Neutrophil (primary cell): Measurements from ENCODE around the gene CEBPG.

Experiments used
- H3K27ac ChIP-seq: fragments of 200-600 bp; sonication (generic); 2 replicates; pipeline ENCODE4 v1.5.1; 2016; ENCODE audit warnings: mild to moderate bottlenecking, moderate library complexity
- H3K27me3 ChIP-seq: fragments of 200-600 bp; sonication (generic); 2 replicates; pipeline ENCODE4 v1.6.0; 2016; ENCODE audit warnings: mild to moderate bottlenecking
- H3K36me3 ChIP-seq: fragments of 200-600 bp; sonication (generic); 2 replicates; pipeline ENCODE4 v1.5.1; 2017
- H3K4me1 ChIP-seq, 2 experiments: fragments of 200-600 bp in 1 of 2; sonication (generic) in 1 of 2; 1 replicate in 1 of 2; 2 replicates in 1 of 2; pipeline versions ENCODE4 v1.5.1 to v1.6.1; 2013 to 2016; ENCODE audit warnings: low read depth in 1 of 2, low read length in 1 of 2, mild to moderate bottlenecking in 1 of 2, moderate library complexity in 1 of 2; ENCODE audit not compliant: control insufficient read depth in 1 of 2, insufficient read depth in 1 of 2
- H3K4me3 ChIP-seq, 2 experiments: fragments of 200-600 bp in 1 of 2; sonication (generic) in 1 of 2; 1 replicate in 1 of 2; 2 replicates in 1 of 2; pipeline ENCODE4 v1.5.1; 2013 to 2016; ENCODE audit warnings: low read depth in 1 of 2, low read length in 1 of 2, mild to moderate bottlenecking in 1 of 2, moderate library complexity in 1 of 2
- H3K9me3 ChIP-seq: fragments of 200-600 bp; sonication (generic); 2 replicates; pipeline ENCODE4 v1.5.1; 2016
- TF ChIP-seq, protein P1 (sequence below): fragments of 200-600 bp; sonication (generic); IDR thresholded peaks from 2 replicates; pipeline ENCODE4 v1.5.1; 2016; ENCODE audit warnings: antibody characterized with exemption

The CEBPG gene

DNA sequence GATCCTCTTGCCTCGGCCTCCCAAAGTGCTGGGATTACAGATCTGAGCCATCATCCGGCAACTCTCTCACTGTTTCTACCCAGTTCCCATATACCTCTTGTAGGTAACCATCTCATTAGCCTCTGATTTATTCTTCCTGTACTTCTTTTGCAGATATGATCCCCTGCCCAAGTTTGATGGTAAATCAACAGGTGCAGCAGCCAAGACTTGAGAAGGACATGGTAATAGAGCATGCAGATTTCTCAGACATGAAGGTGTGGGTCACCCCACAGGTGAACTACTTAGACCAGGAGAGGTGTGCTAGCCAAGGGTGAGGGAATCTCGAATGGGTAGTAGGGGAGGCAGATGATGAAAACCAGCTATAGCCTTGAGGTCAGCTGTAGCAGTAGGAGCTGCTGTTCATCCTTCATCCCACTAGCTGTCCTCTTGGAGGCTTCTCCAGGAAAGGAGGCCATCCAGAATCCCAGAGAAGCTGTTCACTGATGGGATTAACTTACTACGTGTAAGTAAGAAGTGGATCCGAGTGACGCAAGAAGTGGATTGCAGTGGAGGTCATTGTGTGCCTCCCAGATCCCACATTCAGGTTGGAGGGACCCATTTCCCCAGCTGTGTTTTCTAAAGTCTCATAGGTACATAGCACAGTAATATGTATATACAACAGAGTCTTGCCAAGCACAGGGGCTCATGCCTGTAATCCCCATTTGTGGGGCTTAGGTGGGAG is 10.8 kb upstream of the CEBPG start:
- TF ChIP-seq, protein P1, sequence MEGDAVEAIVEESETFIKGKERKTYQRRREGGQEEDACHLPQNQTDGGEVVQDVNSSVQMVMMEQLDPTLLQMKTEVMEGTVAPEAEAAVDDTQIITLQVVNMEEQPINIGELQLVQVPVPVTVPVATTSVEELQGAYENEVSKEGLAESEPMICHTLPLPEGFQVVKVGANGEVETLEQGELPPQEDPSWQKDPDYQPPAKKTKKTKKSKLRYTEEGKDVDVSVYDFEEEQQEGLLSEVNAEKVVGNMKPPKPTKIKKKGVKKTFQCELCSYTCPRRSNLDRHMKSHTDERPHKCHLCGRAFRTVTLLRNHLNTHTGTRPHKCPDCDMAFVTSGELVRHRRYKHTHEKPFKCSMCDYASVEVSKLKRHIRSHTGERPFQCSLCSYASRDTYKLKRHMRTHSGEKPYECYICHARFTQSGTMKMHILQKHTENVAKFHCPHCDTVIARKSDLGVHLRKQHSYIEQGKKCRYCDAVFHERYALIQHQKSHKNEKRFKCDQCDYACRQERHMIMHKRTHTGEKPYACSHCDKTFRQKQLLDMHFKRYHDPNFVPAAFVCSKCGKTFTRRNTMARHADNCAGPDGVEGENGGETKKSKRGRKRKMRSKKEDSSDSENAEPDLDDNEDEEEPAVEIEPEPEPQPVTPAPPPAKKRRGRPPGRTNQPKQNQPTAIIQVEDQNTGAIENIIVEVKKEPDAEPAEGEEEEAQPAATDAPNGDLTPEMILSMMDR: no peak
- Histone ChIP-seq H3K27me3 (peaks cover 18% of the 10 kb centered on the region), H3K36me3 (no peaks in the 10 kb centered on the region), H3K9me3 (no peaks in the 10 kb centered on the region), H3K4me3 (no peak overlapping the region), H3K27ac (no peak overlapping the region), H3K4me1 (peaks cover 4 to 6% of the 10 kb centered on the region in 2 experiments)

DNA sequence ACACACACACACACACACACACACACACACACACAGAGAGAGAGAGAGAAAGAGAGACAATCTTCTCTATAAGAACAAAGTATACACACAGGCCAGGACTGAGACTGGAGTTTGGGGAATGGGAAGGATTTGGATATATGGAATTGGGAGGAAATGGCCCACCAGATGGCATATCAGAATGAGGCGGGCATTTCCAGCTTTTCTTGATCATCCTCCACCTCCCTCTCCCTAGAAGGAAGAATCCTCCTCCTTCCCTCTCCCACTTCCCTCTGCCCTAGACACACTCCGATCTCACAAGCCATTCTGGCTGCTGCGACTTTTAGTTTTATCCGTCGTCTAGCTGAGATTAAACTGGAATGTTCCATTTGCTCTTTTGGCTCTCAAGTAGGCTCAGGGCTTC is 10.0 kb upstream of the CEBPG start:
- Histone ChIP-seq H3K36me3 (no peaks in the 10 kb centered on the region), H3K4me1 (peaks cover 4 to 6% of the 10 kb centered on the region in 2 experiments)

DNA sequence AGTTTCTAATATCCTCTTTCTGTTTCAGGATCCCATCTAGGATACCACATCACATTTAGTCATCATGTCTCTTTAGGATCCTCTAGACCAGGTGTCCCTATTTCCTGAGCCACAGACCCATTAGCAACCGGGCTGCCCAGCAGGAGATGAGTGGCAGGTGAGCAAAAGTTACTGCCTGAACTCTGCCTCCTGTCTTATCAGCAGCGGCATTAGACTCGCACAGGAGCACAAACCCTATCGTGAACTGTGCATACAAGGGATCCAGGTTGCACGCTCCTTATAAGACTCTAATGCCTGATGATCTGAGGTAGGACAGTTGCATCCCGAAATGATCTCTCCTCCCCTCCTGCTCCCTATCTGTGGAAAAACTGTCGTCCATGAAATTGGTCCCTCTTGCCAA is 7.8 kb upstream of the CEBPG start:
- TF ChIP-seq, protein P1: no peak
- Histone ChIP-seq H3K27me3 (peaks cover 31% of the 10 kb centered on the region), H3K4me3 (no peak overlapping the region), H3K36me3 (no peaks in the 10 kb centered on the region), H3K4me1 (peaks cover 4 to 6% of the 10 kb centered on the region in 2 experiments), H3K27ac (no peak overlapping the region), H3K9me3 (no peaks in the 10 kb centered on the region)

More for the DNA sequence above, 10.0 kb upstream of the CEBPG start:
- Histone ChIP-seq H3K4me3 (no peak overlapping the region), H3K27me3 (peaks cover 23% of the 10 kb centered on the region), H3K9me3 (no peaks in the 10 kb centered on the region), H3K27ac (no peak overlapping the region)
- TF ChIP-seq, protein P1: no peak

DNA sequence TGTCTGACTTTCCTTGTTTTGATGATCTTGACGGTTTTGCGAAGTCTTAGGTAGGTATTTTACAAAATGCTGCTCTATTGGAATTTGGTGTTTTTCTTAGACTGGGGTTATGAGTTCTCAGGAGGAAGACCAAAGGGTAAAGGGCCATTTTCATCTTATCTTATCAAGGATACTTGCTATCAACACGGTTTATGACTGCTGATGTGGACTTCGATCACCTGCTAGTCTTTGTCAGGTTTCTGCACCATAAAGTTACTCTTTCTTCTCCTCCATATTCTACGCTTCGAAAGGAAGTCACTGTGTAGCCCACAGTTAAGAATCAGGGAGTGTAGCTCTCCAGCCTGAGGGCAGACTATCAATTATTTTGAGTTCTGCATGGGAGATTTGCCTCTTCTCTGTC is 7.4 kb upstream of the CEBPG start:
- peaks cover 30% of the 10 kb centered on the region for H3K27me3 ChIP-seq
- no peaks in the 10 kb centered on the region for H3K9me3 ChIP-seq
- H3K4me1 ChIP-seq: peaks cover 4 to 6% of the 10 kb centered on the region in 2 experiments
- no peak overlapping the region for H3K27ac ChIP-seq
- TF ChIP-seq, protein P1: no peak
- H3K4me3 ChIP-seq: no peak overlapping the region
- H3K36me3 ChIP-seq: no peaks in the 10 kb centered on the region

DNA sequence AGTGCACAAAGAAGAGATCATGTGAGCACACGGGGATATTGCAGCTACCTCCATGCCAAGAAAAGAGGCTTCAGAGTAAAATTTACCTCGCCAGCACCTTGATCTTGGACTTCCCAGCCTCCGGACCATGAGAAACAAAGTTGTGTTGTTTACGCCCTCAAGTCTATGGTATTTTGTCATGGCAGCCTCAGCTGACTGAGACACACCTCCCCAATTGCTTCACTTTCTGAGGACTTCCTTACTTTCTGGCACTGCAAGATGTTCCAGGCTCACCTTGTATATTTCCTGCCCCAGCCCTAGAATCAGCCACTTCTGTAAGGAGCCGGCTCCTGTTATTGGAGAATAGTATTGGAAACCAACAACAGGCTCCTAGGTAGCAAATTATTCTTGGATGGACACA is 6.6 kb upstream of the CEBPG start:
- Histone ChIP-seq H3K27me3 (peaks cover 30% of the 10 kb centered on the region), H3K36me3 (no peaks in the 10 kb centered on the region), H3K9me3 (no peaks in the 10 kb centered on the region), H3K4me1 (peaks cover 7% of the 10 kb centered on the region in 2 experiments), H3K27ac (no peak overlapping the region), H3K4me3 (no peak overlapping the region)
- TF ChIP-seq, protein P1: no peak
